ENCODE results near the gene HSP90AA1.

- TF ChIP-seq, protein P1, sequence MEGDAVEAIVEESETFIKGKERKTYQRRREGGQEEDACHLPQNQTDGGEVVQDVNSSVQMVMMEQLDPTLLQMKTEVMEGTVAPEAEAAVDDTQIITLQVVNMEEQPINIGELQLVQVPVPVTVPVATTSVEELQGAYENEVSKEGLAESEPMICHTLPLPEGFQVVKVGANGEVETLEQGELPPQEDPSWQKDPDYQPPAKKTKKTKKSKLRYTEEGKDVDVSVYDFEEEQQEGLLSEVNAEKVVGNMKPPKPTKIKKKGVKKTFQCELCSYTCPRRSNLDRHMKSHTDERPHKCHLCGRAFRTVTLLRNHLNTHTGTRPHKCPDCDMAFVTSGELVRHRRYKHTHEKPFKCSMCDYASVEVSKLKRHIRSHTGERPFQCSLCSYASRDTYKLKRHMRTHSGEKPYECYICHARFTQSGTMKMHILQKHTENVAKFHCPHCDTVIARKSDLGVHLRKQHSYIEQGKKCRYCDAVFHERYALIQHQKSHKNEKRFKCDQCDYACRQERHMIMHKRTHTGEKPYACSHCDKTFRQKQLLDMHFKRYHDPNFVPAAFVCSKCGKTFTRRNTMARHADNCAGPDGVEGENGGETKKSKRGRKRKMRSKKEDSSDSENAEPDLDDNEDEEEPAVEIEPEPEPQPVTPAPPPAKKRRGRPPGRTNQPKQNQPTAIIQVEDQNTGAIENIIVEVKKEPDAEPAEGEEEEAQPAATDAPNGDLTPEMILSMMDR (IDR thresholded peaks at IDR 0.05; ENCODE audit: low read depth, low read length): peak; percentile 93
- no peak for TF ChIP-seq EZH2phosphoT487 (IDR thresholded peaks at IDR 0.05; ENCODE audit: low read depth)
Observed at GRCh38 chr14:102096569-102097188, 9.8 kb upstream of the HSP90AA1 start.
